Fibroblast of lung (primary cell): ENCODE results near the gene SORCS3.

Source experiments
- EZH2 ChIP-seq: IDR thresholded peaks from 2 replicates; pipeline ENCODE4 v1.5.1; 2012; ENCODE audit warnings: low read length, control low read depth, mild to moderate bottlenecking; ENCODE audit errors: missing control alignments
- TF ChIP-seq, protein P1 (sequence below), 2 donors: IDR thresholded peaks in 1 of 2; conservative IDR thresholded peaks in 1 of 2; 1 replicate in 1 of 2; 2 replicates in 1 of 2; pipeline ENCODE4 v1.5.1; 2011 to 2012; ENCODE audit warnings: low read length in 2 of 2, control low read depth in 1 of 2, inconsistent platforms in 1 of 2, low read depth in 1 of 2, mild to moderate bottlenecking in 1 of 2

DNA sequence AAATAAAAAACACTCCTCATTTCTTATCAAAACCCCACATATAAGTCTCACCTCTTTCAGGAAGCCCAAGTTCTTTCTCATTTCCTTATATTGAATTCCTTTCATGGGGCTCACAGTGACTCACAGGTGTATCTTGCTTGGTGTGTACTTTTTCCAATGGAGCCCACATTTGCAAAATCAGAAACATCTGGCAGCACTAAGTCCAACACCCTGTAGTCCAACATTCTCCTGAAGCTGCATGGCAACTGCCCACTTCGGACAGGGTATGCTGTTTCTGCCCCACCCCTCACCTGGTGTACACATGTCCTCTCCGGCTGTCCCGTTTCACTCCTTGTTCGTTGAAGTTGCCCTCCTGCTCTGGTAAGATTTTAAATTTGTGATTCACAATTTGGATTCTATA is 544.1 kb downstream of the SORCS3 start:
- TF ChIP-seq, protein P1, sequence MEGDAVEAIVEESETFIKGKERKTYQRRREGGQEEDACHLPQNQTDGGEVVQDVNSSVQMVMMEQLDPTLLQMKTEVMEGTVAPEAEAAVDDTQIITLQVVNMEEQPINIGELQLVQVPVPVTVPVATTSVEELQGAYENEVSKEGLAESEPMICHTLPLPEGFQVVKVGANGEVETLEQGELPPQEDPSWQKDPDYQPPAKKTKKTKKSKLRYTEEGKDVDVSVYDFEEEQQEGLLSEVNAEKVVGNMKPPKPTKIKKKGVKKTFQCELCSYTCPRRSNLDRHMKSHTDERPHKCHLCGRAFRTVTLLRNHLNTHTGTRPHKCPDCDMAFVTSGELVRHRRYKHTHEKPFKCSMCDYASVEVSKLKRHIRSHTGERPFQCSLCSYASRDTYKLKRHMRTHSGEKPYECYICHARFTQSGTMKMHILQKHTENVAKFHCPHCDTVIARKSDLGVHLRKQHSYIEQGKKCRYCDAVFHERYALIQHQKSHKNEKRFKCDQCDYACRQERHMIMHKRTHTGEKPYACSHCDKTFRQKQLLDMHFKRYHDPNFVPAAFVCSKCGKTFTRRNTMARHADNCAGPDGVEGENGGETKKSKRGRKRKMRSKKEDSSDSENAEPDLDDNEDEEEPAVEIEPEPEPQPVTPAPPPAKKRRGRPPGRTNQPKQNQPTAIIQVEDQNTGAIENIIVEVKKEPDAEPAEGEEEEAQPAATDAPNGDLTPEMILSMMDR (conservative IDR thresholded peaks at IDR 0.05 in 1 of 2, IDR thresholded peaks at IDR 0.05 in 1 of 2; ENCODE audit: low read depth in 1 of 2, low read length in 2 of 2): no peak
- TF ChIP-seq EZH2: no peak
